Stimulated activated naive CD8-positive, alpha-beta T cell treated with anti-CD3 and anti-CD28 coated beads, Interleukin-15, Interleukin-2, amounts not matched to agents 100 ng/mL and 50 ng/mL, for 24 hours (primary cell): ENCODE results near the gene PEX1.
"Not testable (repeated sequence)": the region's sequence is repeated elsewhere in the genome, so short reads cannot be mapped to it uniquely, and the experiment has no call there.

Source experiments
- H3K27ac Mint-ChIP-seq: one replicate; pipeline ENCODE4 v1.8.0; 2021; ENCODE audit warnings: mild to moderate bottlenecking, mixed read lengths
- H3K27me3 Mint-ChIP-seq: one replicate; pipeline ENCODE4 v1.8.0; 2021; ENCODE audit warnings: mixed read lengths
- H3K36me3 Mint-ChIP-seq: one replicate; pipeline ENCODE4 v1.8.0; 2021; ENCODE audit warnings: low read depth, mixed read lengths
- H3K4me1 Mint-ChIP-seq: one replicate; pipeline ENCODE4 v1.8.0; 2021; ENCODE audit warnings: low read depth, mixed read lengths
- H3K4me3 Mint-ChIP-seq: one replicate; pipeline ENCODE4 v1.8.0; 2021; ENCODE audit warnings: mild to moderate bottlenecking, mixed read lengths
- H3K9me3 Mint-ChIP-seq: one replicate; pipeline ENCODE4 v1.8.0; 2021; ENCODE audit warnings: mixed read lengths

The PEX1 gene

DNA sequence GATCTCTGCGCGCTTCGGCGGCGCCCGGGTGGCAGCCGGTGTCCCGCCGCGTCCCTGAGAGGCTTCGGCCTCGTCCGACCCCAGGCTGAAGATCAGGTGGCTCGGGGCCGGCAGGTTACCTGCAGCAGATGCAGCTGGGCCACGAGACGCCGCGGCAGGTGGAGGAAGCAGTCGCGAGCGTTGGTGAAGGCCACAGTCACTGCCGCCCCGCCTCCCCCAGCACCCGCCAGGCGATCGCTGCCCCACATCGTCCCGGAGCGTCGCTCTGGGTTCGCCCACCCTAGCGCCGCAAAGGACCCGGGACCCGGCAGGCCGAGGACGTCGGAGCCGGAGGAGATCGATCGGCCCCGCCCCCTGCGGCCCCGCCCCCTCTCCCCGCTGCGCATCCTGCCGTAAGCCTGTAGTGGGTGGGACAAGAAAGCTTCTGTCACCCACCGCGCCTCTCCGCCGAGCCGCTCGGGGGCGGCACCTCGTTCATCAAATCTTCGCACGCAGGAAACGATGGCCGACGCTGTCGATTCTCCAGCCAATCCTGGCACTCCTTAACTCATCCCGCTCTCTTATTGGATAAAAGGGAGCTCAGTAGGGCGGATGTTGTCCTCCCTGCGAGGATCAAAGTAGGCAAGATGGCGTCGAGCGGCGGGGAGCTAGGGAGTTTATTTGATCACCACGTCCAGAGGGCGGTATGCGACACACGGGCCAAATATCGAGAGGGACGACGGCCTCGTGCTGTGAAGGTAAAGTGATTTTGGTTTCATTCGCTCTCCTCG is at the start of gene PEX1, which contains the start of gene RBM48:
Gene PEX1, minus strand, starts transcription at position 333 of the 770 bp plus-strand sequence. Its CDS starts 85 bp downstream, at position 248.
Gene RBM48, plus strand, starts transcription at position 608 of the 770 bp plus-strand sequence. Its CDS starts 19 bp downstream, at position 627.
- Mint-ChIP-seq H3K36me3 (peaks cover 28% of the 10 kb centered on the region), H3K4me3 (peak within 1 kb of the TSS; percentile 93), H3K27me3 (no peaks in the 10 kb centered on the region), H3K27ac (peak within 1 kb of the TSS; percentile 96), H3K4me1 (peaks cover 41% of the 10 kb centered on the region), H3K9me3 (no peaks in the 10 kb centered on the region)

DNA sequence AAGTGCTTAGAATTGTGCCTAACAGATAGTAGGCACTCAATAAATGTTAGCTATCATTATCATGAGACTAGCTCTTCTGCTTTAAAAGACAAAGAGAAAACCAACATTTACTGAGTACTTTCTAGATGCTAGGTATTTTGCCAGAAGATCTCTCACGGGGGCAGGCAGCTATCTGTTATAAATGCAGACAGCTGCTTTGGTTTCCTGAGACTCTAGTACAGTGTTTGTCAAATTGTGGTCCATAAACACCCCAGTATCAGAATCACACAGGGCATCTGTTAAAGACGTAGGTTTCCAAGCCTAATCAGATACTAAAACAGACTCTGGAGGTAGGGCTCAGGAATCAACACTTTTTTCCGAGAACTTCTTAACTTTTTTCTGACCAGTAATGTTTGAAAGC is 48.0 kb upstream of the PEX1 start:
- no peak overlapping the region for H3K27ac Mint-ChIP-seq
- no peaks in the 10 kb centered on the region for H3K9me3 Mint-ChIP-seq
- peaks cover 75% of the 10 kb centered on the region for H3K36me3 Mint-ChIP-seq
- no peak overlapping the region for H3K4me3 Mint-ChIP-seq
- no peaks in the 10 kb centered on the region for H3K27me3 Mint-ChIP-seq
- H3K4me1 Mint-ChIP-seq = peaks cover 4% of the 10 kb centered on the region

DNA sequence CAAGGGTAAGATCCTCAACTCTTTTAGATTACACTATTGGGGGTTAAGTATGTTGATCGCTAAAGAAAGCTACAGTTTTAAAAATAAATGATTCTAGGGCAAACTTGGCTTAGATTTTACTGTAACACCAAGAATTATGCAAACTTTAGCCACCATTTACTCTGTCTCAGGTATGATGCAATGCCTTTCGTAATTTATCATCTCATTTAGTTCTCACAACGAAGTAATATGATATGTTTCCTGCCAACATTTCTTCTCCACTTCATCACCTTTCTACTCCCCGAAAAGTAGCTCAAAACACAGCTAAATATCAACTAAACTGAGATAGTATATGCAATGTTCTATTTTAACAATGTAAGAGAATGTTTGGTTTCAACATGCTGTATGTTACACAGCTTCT is 40.8 kb upstream of the PEX1 start:
- peaks cover 59% of the 10 kb centered on the region for H3K36me3 Mint-ChIP-seq
- H3K4me3 Mint-ChIP-seq = no peak overlapping the region
- H3K9me3 Mint-ChIP-seq = no peaks in the 10 kb centered on the region
- H3K27ac Mint-ChIP-seq = no peak overlapping the region
- H3K27me3 Mint-ChIP-seq = no peaks in the 10 kb centered on the region
- H3K4me1 Mint-ChIP-seq = peaks cover 2% of the 10 kb centered on the region

DNA sequence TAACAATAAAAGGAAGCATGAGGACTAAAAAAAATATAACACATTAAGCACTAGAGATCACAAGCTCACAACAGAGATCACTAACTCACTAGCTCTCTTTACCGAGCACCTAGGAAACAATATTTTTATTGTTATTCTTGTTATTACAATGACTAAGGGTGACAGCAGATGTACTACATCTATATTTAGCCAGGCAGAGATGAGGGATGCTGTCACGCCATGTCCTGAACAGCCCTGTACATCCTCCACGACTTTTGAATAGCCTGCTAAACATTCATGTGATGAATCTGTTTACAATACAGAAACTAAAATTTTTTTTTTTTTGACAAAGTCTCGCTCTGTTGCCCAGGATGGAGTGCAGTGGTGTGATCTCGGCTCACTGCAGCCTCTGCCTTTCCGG is 39.1 kb upstream of the PEX1 start:
- H3K4me3 Mint-ChIP-seq = no peak overlapping the region
- peaks cover 68% of the 10 kb centered on the region for H3K36me3 Mint-ChIP-seq

DNA sequence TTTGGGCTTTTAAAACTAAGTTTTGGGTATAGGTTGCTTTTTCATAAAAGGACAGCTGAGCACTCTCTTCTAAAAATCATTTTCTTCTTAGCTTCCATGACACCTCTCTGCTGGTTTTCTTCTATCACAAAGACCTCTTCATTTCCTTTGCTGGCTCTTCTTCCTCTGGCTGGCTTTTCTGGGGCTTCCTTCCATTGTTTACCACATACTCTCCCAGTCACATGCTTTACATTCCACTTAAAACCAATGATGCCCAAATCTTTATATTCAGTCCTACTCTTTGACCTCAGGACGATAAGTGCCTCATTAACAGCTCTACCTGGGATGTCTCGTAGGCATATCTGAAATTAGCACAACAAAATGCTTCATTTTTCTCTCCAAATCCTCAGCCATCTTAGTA is 35.0 kb upstream of the PEX1 start:
- peak overlapping the region; percentile 54 for H3K27ac Mint-ChIP-seq

More for the DNA sequence above, 39.1 kb upstream of the PEX1 start:
- H3K4me1 Mint-ChIP-seq = no peaks in the 10 kb centered on the region
- no peak overlapping the region for H3K27ac Mint-ChIP-seq
- H3K27me3 Mint-ChIP-seq = no peaks in the 10 kb centered on the region
- H3K9me3 Mint-ChIP-seq = no peaks in the 10 kb centered on the region

DNA sequence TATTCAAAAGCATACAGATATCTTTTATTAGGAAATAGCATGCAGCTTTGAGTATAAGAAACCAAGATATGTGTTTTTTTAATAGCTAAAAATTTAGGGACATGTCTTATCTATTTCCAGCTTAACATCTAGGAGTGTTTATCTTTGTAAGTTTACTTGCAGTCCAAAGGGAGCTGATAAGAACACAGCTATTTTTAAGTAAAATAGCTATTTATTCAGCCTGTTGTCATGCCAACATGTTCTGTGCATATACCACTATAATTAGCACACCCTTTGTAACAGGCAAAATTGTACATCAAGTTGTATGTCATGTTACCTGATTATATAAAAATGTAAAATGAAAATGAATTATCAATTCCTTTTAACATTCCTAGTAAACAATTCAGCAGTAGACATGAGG is 32.3 kb upstream of the PEX1 start:
- H3K27me3 Mint-ChIP-seq = no peaks in the 10 kb centered on the region
- no peaks in the 10 kb centered on the region for H3K9me3 Mint-ChIP-seq
- H3K36me3 Mint-ChIP-seq = peaks cover 48% of the 10 kb centered on the region
- H3K4me1 Mint-ChIP-seq = no peaks in the 10 kb centered on the region
- H3K27ac Mint-ChIP-seq = no peak overlapping the region
- H3K4me3 Mint-ChIP-seq = no peak overlapping the region

More for the DNA sequence above, 35.0 kb upstream of the PEX1 start:
- no peaks in the 10 kb centered on the region for H3K4me1 Mint-ChIP-seq
- no peak overlapping the region for H3K4me3 Mint-ChIP-seq
- H3K27me3 Mint-ChIP-seq = no peaks in the 10 kb centered on the region
- H3K36me3 Mint-ChIP-seq = peaks cover 50% of the 10 kb centered on the region
- no peaks in the 10 kb centered on the region for H3K9me3 Mint-ChIP-seq

DNA sequence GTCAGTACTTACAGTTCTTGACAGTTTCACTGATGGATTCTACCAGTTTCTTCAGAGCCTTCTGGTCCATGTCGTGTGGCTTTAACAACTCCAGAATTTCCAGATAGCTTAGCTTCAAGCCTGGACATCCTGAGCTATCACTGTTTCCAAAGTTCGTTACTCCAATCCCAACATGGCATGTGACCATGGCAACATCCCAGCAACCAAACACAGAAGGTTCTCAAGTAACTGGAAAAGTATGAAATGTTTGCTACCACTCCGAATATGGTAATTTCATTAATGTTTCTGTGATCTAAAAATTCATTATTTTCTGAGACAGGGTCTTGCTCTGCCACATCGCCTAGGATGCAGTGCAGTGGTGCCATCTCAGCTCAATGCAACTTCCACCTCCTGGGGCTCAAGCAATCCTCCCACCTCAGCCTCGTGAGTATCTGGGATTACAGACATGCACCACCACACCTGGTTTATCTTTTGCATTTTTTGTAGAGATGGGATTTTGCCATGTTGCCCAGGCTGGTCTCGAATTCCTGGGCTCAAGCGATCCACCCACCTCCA is 29.6 kb upstream of the PEX1 start:
- H3K4me3 Mint-ChIP-seq = no peak overlapping the region
- no peaks in the 10 kb centered on the region for H3K4me1 Mint-ChIP-seq
- H3K9me3 Mint-ChIP-seq = no peaks in the 10 kb centered on the region
- no peaks in the 10 kb centered on the region for H3K27me3 Mint-ChIP-seq
- no peak overlapping the region for H3K27ac Mint-ChIP-seq
- H3K36me3 Mint-ChIP-seq = peaks cover 26% of the 10 kb centered on the region

DNA sequence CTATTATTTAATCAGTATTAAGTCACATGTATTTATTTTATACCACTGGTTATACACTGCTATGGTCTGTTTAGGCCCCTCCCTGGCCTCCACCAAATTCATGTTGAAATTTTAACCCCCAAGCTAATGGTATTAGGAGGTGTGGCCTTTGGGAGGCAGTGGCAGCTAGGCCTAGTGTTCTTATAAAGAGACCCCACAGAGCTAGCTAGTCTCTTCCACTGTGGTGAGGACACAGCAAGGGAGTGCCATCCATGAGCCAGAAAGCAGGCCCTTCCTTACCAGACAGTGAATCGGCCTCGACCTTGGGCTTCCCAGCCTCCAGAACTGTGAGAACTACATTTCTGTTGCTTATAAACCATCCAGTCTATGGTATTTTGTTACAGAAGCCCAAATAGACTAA is 28.9 kb upstream of the PEX1 start:
- no peaks in the 10 kb centered on the region for H3K4me1 Mint-ChIP-seq
- H3K36me3 Mint-ChIP-seq = peaks cover 23% of the 10 kb centered on the region
- no peak overlapping the region for H3K4me3 Mint-ChIP-seq
- no peaks in the 10 kb centered on the region for H3K9me3 Mint-ChIP-seq
- H3K27ac Mint-ChIP-seq = no peak overlapping the region
- H3K27me3 Mint-ChIP-seq = no peaks in the 10 kb centered on the region

DNA sequence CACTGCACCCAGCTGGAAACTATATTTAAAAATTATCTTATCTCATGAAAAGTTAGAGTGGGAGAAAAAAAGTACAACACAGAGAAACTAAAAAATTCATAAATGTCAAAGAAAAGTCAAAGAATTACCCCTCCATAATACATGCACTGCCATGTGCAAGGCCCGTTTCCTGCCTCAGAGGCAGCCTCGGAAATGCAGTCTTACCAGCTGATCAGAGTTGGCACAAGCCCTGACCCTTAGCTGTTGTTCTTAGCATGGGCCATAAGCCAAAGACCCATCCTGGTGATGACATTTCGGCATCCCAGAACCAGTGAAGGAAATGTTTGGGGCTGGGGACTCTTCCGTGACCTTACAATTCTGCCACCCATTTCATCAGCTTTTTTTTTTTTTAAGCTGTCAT is 21.9 kb upstream of the PEX1 start:
- no peak overlapping the region for H3K27ac Mint-ChIP-seq
- no peaks in the 10 kb centered on the region for H3K9me3 Mint-ChIP-seq
- H3K4me1 Mint-ChIP-seq = no peaks in the 10 kb centered on the region
- no peaks in the 10 kb centered on the region for H3K27me3 Mint-ChIP-seq
- H3K4me3 Mint-ChIP-seq = no peak overlapping the region
- H3K36me3 Mint-ChIP-seq = no peaks in the 10 kb centered on the region

DNA sequence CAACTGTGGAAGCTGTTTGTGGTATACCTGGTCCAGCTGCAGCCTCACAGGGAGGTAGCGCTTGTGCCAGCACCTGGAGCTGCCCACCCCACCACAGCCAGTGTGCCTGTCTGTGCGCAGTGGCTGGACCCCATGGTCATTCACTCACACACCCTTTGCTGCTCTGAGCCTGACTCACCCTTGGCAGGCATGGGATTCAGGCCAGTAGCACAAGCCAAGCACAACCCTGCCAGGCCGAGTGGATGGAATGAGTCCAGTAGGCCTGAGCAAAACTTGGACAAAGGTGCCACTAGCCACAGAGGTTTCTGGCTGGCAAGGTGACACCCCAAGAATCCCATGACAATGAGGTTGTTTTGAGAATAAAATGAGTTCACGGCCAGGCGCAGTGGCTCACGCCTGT is 19.3 kb upstream of the PEX1 start:
- H3K9me3 Mint-ChIP-seq = no peaks in the 10 kb centered on the region
- H3K27me3 Mint-ChIP-seq = no peaks in the 10 kb centered on the region
- H3K4me1 Mint-ChIP-seq = no peaks in the 10 kb centered on the region
- no peak overlapping the region for H3K4me3 Mint-ChIP-seq
- no peaks in the 10 kb centered on the region for H3K36me3 Mint-ChIP-seq
- no peak overlapping the region for H3K27ac Mint-ChIP-seq

DNA sequence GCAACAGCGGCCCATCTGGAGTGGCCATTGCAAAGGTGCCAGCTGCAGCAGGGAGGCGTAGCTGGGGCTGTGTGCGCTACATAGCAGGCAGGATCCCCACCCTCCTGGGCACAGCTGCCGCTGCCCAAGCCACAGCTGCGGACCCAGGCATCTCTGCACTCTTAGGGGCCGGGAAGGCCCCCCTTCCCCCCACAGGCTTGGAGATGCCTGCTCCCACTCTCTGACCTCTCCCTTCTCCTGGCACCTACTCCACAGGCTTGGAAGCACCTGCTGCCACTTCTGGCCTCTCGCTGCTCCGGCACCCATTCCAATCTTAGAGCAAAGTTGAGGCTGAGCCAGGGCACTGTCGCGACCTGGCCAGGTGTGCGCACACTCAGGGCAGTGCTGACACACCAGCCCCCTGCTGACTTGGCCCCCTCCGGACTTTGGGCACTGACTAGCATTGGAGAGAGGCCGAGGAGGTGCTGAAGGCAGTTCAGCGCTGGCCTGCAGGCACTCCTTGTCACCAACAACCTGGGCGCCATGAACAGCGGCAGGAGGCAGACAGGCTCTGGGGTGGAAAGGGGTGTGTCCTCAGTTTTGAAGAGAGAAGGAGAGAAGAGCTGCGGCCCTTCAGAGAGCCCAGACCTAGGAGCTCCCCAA is 18.7 kb upstream of the PEX1 start:
- Mint-ChIP-seq H3K27me3 (no peaks in the 10 kb centered on the region), H3K9me3 (peaks cover 2% of the 10 kb centered on the region), H3K27ac (no peak overlapping the region), H3K4me3 (no peak overlapping the region), H3K36me3 (no peaks in the 10 kb centered on the region), H3K4me1 (no peaks in the 10 kb centered on the region)

DNA sequence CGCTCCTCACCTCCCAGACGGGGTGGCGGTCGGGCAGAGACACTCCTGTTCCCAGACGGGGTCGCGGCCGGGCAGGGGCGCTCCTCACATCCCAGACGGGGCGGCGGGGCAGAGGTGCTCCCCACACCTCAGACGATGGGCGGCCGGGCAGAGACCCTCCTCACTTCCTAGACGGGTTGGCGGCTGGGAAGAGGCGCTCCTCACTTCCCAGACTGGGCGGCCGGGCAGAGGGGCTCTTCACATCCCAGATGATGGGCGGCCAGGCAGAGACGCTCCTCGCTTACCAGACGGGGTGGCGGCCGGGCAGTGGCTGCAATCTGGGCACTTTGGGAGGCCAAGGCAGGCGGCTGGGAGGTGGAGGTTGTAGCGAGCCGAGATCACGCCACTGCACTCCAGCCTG is 16.8 kb upstream of the PEX1 start:
- H3K36me3 Mint-ChIP-seq, H3K4me3 Mint-ChIP-seq, H3K9me3 Mint-ChIP-seq, H3K27ac Mint-ChIP-seq, H3K4me1 Mint-ChIP-seq, H3K27me3 Mint-ChIP-seq: not testable (repeated sequence)

DNA sequence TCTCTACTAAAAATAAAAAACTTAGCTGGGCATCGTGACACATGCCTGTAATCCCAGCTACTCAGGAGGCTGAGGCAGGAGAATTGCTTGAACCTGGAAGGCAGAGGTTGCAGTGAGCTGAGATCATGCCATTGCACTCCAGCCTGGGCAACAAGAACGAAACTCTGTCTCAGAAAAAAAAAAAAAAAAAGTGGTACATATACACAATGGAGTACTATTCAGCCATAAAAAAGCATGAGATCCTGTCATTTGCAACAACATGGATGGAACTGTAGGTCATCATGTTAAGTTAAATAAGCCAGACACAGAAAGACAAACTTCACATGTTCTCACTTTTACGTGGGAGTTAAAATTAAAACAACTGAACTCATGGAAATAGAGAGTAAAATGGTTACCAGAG is 15.2 kb upstream of the PEX1 start:
- H3K27ac Mint-ChIP-seq, H3K9me3 Mint-ChIP-seq, H3K4me1 Mint-ChIP-seq, H3K27me3 Mint-ChIP-seq, H3K4me3 Mint-ChIP-seq, H3K36me3 Mint-ChIP-seq: not testable (repeated sequence)

DNA sequence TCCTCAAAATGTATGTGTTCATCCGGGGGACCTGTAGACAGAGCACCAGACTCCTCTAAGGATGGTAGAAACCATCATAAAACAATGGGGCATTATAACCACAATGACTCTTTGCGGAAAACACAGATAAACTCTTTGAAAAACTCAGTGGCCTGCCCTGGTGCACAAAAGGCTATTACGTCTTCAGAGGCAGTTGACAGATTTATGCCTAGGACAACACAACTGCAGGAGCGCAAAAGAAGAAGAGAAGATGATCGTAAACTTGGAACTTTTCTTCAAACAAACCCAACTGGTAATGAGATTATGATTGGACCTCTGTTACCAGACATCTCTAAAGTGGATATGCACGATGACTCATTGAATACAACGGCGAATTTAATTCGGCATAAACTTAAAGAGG is 6.3 kb upstream of the PEX1 start:
- H3K4me1 Mint-ChIP-seq = peaks cover 27% of the 10 kb centered on the region
- no peak overlapping the region for H3K4me3 Mint-ChIP-seq
- H3K27me3 Mint-ChIP-seq = no peaks in the 10 kb centered on the region
- H3K36me3 Mint-ChIP-seq = peaks cover 65% of the 10 kb centered on the region
- H3K27ac Mint-ChIP-seq = no peak overlapping the region
- no peaks in the 10 kb centered on the region for H3K9me3 Mint-ChIP-seq

DNA sequence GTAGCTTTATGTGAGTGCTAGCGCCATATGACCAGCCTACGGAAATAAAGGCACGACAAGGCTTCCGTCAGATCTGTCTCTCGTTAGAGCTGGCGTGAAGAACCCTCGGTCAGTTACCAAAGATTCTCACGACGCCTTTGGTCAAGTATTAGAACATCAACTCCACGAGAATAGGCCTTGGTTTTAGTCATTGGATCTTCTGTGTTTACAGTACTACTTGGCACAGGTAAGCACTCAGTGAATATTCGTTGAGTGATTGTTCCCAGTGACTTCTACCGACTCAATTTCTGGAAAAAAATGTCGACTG is 591 bp upstream of the PEX1 start:
- H3K27me3 Mint-ChIP-seq = no peaks in the 10 kb centered on the region
- peaks cover 41% of the 10 kb centered on the region for H3K4me1 Mint-ChIP-seq
- H3K9me3 Mint-ChIP-seq = no peaks in the 10 kb centered on the region
- H3K36me3 Mint-ChIP-seq = peaks cover 34% of the 10 kb centered on the region
- H3K4me3 Mint-ChIP-seq = peak overlapping the region; percentile 93
- peak overlapping the region; percentile 96 for H3K27ac Mint-ChIP-seq
